ENCODE data around the gene CIDEA.

- TF ChIP-seq CTCF (IDR thresholded peaks at IDR 0.05) (no peak), POLR2A (IDR thresholded peaks at IDR 0.05) (no peak), POLR2AphosphoS5 (IDR thresholded peaks at IDR 0.05) (no peak)
Measured at GRCh38 chr18:12296087-12296403, 41.9 kb downstream of the CIDEA start.

All from gastroesophageal sphincter (tissue), 3 donors.